Activated CD8-positive, alpha-beta T cell treated with anti-CD3 and anti-CD28 coated beads for 36 hours (primary cell): ENCODE measurements around the gene TMPRSS13. TPM values are rescaled to one million over a fixed set of nuclear protein-coding genes. Genes with fewer than 3 reads are reported as not detected.

Experiments used
- ATAC-seq: fragments of 200-7000 bp; cut with Tn5 transposase; one replicate; pipeline ENCODE4 v1.10.0; 2021; ENCODE audit warnings: mild to moderate bottlenecking, moderate library complexity
- CTCF ChIA-PET: fragments of 350-600 bp; sonication (Branson Sonifier 250); formaldehyde crosslinking; loops from one replicate; lab custom pipeline; 2021; ENCODE audit warnings: antibody characterized with exemption; lab: Charles Lee
- POLR2A ChIA-PET: fragments of 350-600 bp; sonication (Branson Sonifier 250); formaldehyde crosslinking; loops from one replicate; lab custom pipeline; 2021; ENCODE audit warnings: antibody characterized with exemption; lab: Charles Lee
- DNase-seq: peaks from one replicate; pipeline ENCODE4 v3.0.0-alpha.2; 2020
- H3K27ac Mint-ChIP-seq: one replicate; pipeline ENCODE4 v1.8.0; 2021; ENCODE audit warnings: mild to moderate bottlenecking, mixed read lengths
- H3K27me3 Mint-ChIP-seq: one replicate; pipeline ENCODE4 v1.8.0; 2021; ENCODE audit warnings: mixed read lengths
- H3K36me3 Mint-ChIP-seq: one replicate; pipeline ENCODE4 v1.8.0; 2021; ENCODE audit warnings: low read depth, mixed read lengths
- H3K4me1 Mint-ChIP-seq: one replicate; pipeline ENCODE4 v1.8.0; 2021; ENCODE audit warnings: low read depth, mixed read lengths
- H3K4me3 Mint-ChIP-seq: one replicate; pipeline ENCODE4 v1.8.0; 2021; ENCODE audit warnings: mild to moderate bottlenecking, moderate library complexity, mixed read lengths
- H3K9me3 Mint-ChIP-seq: one replicate; pipeline ENCODE4 v1.8.0; 2021; ENCODE audit warnings: mixed read lengths
- intact Hi-C: fragments of 100-400 bp; cut with micrococcal nuclease; formaldehyde crosslinking; loops from one replicate; pipeline ENCODE4 v1.10.0; 2022
- total RNA-seq, 2 experiments: library from RNA; stranded (reverse); gene quantifications; one replicate each; pipeline ENCODE4 v1.2.3, GENCODE V29; 2021
- TF ChIP-seq, protein P1 (sequence below): fragments of 200-600 bp; IDR thresholded peaks from one replicate; pipeline ENCODE4 v1.8.0; 2022; ENCODE audit warnings: antibody characterized with exemption, mild to moderate bottlenecking

Gene TMPRSS13
- total RNA-seq, 2 experiments from 2014 or later = 3.5 to 4.7 TPM

DNA sequence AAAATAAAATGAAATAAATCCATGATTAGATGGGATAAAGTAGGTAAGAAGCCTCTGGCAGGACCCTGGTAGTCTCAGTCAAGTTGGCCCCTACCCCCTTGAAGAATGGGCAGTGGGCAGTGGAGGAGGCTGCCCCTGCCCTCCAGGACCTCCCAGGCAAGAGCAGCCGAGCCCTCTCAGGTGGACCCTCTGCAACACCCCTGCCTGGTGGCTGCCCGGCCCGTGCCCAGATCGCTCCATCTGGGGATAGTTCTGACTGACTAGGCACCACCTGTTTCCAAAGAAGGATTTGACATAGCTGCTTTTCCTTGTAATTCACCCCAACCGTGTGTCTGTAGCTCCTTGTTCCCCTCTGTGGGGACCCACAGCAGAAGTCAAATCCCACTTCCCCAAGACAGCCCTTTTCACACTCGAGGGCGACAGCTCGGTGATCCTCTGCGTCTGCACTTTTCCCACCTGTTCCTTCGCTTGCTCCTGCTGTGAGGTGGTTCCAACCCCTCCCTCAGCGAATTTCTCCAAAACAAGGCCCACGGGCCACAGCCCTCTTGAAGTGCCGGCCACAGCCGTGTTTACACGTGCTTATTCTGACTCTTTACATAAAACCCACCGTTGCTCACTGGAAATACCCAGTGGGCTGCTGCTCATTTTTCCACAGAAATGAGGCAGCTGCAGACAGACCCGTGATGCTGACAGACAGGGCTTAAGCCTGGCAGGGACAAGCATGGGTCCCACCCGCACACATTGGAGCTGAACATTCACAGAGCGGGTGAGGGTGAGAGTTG lies 5.5 kb upstream of the TMPRSS13 start:
- intact Hi-C loops = no loop called here
- Mint-ChIP-seq H3K4me1 (peaks cover 66% of the 10 kb centered on the region), H3K27ac (peak overlapping the region; percentile 39), H3K9me3 (no peaks in the 10 kb centered on the region), H3K4me3 (no peak overlapping the region), H3K27me3 (no peaks in the 10 kb centered on the region), H3K36me3 (no peaks in the 10 kb centered on the region)
- ChIA-PET POLR2A (interaction anchor here (1.0 to 1.1 kb wide), 3 partner anchors 15 to 68 kb away, joined by 3 read pairs; no protein-coding TSS in a partner anchor), CTCF (interaction anchor here (0.6 to 13.1 kb wide), 8 partner anchors 10 to 127 kb away, joined by 3 to 172 read pairs (median 8); no protein-coding TSS in a partner anchor)
- DNase-seq (peak; percentile 48), ATAC-seq (no peak)
- TF ChIP-seq, protein P1, sequence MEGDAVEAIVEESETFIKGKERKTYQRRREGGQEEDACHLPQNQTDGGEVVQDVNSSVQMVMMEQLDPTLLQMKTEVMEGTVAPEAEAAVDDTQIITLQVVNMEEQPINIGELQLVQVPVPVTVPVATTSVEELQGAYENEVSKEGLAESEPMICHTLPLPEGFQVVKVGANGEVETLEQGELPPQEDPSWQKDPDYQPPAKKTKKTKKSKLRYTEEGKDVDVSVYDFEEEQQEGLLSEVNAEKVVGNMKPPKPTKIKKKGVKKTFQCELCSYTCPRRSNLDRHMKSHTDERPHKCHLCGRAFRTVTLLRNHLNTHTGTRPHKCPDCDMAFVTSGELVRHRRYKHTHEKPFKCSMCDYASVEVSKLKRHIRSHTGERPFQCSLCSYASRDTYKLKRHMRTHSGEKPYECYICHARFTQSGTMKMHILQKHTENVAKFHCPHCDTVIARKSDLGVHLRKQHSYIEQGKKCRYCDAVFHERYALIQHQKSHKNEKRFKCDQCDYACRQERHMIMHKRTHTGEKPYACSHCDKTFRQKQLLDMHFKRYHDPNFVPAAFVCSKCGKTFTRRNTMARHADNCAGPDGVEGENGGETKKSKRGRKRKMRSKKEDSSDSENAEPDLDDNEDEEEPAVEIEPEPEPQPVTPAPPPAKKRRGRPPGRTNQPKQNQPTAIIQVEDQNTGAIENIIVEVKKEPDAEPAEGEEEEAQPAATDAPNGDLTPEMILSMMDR = no peak

DNA sequence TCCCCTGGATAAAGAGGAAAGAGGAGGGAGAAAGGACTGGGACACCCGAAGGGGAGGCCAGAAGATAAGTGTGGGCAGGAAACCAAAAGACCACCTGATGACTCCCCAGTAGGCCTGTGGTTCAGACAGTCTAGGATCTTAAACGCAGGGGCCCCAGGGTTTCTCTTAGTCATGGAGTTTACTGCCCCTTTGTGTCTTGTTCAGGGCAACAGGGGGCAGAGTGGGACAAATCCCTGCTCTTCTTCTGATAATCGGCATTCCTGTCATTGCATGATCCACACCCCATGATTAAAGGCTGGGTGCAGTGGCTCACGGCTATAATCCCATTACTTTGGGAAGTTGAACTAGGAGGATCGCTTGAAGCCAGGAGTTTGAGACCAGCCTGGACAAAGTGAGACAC lies 4.7 kb upstream of the TMPRSS13 start:
- TF ChIP-seq, protein P1 = no peak
- intact Hi-C loops = no loop called here
- POLR2A ChIA-PET = interaction anchor here (1.1 kb wide), 1 partner anchor 17 kb away, joined by 3 read pairs; no protein-coding TSS in a partner anchor
- ATAC-seq (peak; percentile 45), DNase-seq (peak; percentile 70)
- CTCF ChIA-PET = interaction anchor here (1.0 to 13.1 kb wide), 6 partner anchors 11 to 122 kb away, joined by 3 to 172 read pairs (median 8); no protein-coding TSS in a partner anchor
- H3K36me3 Mint-ChIP-seq = no peaks in the 10 kb centered on the region
- H3K9me3 Mint-ChIP-seq = no peaks in the 10 kb centered on the region
- no peaks in the 10 kb centered on the region for H3K27me3 Mint-ChIP-seq
- no peak overlapping the region for H3K4me3 Mint-ChIP-seq
- H3K27ac Mint-ChIP-seq = peak overlapping the region; percentile 27
- peaks cover 74% of the 10 kb centered on the region for H3K4me1 Mint-ChIP-seq

DNA sequence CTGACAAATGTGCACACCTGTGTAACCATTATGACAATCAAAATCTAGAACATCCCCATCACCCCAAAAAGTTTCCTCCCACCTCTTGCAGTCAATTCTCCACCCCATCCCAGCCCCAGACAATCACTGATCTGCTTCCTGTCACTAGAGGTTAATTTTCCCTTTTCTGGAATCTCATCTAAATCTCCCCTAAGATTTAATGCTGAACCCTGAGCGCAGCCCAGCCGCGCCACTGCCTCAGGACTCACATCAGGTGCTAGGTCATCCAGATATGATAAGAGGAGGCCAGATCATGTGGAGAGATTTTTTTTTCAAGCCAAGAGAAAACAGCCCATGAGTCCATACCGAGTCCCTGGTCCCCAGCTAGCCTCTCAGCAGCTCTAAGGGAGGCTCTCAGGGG lies 4.3 kb upstream of the TMPRSS13 start:
- Mint-ChIP-seq H3K27me3 (no peaks in the 10 kb centered on the region), H3K27ac (peak overlapping the region; percentile 27), H3K4me1 (peaks cover 78% of the 10 kb centered on the region), H3K4me3 (no peak overlapping the region), H3K9me3 (no peaks in the 10 kb centered on the region), H3K36me3 (no peaks in the 10 kb centered on the region)
- POLR2A ChIA-PET = no interaction called here
- CTCF ChIA-PET = interaction anchor here (1.6 to 13.1 kb wide), 6 partner anchors 12 to 127 kb away, joined by 3 to 172 read pairs (median 12); no protein-coding TSS in a partner anchor
- no peak for DNase-seq
- peak; percentile 4 for ATAC-seq
- TF ChIP-seq, protein P1 = no peak
- intact Hi-C loops = no loop called here

DNA sequence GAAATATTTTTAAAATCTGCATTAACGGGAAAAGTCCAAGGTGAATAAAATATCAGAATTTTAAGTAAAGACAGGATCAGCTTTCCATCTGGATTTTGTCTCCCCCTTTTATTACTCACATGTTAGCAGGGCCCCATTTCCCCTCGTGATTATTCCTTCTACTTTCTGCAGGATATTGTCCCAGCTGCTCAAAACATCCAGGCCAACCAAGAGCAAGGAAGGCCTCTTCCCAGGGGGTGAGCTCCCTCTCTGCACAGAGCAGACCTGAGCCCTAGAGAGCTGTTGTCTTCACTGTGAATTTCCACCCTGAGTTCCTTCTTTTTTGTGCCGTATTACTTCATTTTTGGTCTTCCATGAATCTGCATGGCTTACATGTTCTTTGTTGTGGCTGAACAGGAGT lies 3.7 kb upstream of the TMPRSS13 start:
- DNase-seq = no peak
- no peaks in the 10 kb centered on the region for H3K27me3 Mint-ChIP-seq
- intact Hi-C loops = no loop called here
- TF ChIP-seq, protein P1 = no peak
- ChIA-PET CTCF (interaction anchor here (1.2 to 13.1 kb wide), 10 partner anchors 9 to 126 kb away, joined by 3 to 172 read pairs (median 10); no protein-coding TSS in a partner anchor), POLR2A (interaction anchor here (1.1 to 2.0 kb wide), 5 partner anchors 14 to 118 kb away, joined by 4 to 6 read pairs (median 4); no protein-coding TSS in a partner anchor)
- H3K27ac Mint-ChIP-seq = peak overlapping the region; percentile 98
- H3K4me1 Mint-ChIP-seq = peaks cover 83% of the 10 kb centered on the region
- ATAC-seq = no peak
- H3K4me3 Mint-ChIP-seq = no peak overlapping the region
- no peaks in the 10 kb centered on the region for H3K36me3 Mint-ChIP-seq
- no peaks in the 10 kb centered on the region for H3K9me3 Mint-ChIP-seq
